Measurements from ENCODE around the gene CLDN7. TPM values are rescaled to one million over a fixed set of nuclear protein-coding genes. Genes with fewer than 3 reads are reported as not detected.

Gene CLDN7
- total and polyA plus RNA-seq, 4 donors, result 3.0 to 35.0 (median 19.6) TPM

DNA sequence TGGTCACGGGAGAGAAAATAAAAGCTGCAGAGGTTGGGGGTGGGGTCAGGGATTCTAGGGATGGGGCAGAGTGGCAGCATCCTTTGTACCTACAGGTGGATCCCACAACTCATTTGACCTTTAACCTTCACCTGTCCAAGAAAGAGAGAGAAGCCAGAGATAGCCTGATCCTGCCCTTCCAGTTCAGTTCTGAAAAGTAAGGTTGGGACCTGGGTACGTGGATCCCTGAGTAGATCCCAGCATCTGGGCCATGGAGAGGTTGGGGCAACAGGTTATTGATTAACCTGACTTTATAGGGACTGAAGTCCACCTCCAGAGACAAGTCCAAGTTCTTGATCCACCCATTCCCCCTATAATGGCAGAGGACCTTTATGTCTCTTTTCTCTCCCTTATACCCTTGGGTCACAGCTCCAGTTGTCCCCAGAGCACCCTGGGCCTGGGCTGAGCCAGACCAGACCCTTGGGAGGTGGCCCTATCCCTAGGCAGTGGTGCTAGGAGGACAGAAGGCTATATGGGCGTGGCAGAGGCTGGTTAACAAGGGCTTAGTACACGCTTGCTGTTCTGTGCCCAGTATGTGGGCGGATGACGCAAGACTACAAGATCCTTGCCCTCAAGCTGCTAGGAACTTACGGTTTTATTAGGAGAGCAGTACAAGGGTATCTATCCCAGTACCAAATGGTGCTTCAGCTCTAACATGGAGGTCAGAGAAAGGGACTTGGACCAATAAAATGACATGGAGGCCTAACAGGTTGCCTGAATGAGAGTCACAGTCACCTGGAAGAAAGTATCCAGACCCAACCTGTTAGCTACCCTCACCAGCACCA lies 3.3 kb downstream of the CLDN7 start (continued):
- TF ChIP-seq, protein P1, sequence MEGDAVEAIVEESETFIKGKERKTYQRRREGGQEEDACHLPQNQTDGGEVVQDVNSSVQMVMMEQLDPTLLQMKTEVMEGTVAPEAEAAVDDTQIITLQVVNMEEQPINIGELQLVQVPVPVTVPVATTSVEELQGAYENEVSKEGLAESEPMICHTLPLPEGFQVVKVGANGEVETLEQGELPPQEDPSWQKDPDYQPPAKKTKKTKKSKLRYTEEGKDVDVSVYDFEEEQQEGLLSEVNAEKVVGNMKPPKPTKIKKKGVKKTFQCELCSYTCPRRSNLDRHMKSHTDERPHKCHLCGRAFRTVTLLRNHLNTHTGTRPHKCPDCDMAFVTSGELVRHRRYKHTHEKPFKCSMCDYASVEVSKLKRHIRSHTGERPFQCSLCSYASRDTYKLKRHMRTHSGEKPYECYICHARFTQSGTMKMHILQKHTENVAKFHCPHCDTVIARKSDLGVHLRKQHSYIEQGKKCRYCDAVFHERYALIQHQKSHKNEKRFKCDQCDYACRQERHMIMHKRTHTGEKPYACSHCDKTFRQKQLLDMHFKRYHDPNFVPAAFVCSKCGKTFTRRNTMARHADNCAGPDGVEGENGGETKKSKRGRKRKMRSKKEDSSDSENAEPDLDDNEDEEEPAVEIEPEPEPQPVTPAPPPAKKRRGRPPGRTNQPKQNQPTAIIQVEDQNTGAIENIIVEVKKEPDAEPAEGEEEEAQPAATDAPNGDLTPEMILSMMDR (IDR thresholded peaks at IDR 0.05; ENCODE audit: low read depth, low read length, missing input control), result no peak
- TF ChIP-seq, protein P2, sequence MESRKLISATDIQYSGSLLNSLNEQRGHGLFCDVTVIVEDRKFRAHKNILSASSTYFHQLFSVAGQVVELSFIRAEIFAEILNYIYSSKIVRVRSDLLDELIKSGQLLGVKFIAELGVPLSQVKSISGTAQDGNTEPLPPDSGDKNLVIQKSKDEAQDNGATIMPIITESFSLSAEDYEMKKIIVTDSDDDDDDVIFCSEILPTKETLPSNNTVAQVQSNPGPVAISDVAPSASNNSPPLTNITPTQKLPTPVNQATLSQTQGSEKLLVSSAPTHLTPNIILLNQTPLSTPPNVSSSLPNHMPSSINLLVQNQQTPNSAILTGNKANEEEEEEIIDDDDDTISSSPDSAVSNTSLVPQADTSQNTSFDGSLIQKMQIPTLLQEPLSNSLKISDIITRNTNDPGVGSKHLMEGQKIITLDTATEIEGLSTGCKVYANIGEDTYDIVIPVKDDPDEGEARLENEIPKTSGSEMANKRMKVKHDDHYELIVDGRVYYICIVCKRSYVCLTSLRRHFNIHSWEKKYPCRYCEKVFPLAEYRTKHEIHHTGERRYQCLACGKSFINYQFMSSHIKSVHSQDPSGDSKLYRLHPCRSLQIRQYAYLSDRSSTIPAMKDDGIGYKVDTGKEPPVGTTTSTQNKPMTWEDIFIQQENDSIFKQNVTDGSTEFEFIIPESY (IDR thresholded peaks at IDR 0.05), result peak; percentile 57
- TF ChIP-seq HNF4A (conservative IDR thresholded peaks at IDR 0.05) (peak; percentile 92), HNF4G (IDR thresholded peaks at IDR 0.05) (peak; percentile 67), FOXA2 (IDR thresholded peaks at IDR 0.05) (peak; percentile 16)

DNA sequence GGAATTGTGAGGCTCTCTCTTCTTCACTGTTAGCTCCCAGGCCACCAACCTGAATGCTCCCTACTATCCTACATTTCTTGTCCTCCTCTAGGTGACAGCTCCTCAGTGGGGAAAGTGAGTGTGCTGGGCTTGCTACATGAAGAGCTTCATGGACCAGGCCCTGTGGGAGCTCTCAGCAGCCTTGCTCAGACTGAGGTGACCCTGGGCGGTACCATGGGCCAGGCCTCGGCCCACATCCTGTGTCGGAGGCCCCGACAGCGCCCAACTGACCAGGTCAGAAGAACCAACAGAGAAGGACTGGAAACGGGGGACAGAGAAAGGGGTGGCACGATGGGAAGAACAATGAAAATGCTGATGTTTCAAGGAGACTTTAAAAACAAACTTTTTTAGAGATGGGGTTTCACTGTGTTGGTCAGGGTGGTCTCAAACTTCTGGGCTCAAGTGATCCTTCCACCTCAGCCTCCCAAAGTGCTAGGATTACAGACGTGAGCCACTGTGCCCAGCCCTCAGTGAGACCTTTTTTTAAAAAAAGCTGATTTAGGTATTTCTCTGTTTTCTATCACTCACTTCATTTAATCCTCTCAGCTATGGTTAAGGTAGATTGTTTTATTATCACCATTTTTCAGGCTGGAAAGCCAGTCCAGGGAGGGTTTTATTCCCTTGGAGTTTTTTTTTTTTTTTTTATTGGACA lies 5.4 kb downstream of the CLDN7 start:
- no peaks in the 10 kb centered on the region for H3K9me3 ChIP-seq (ENCODE audit: control insufficient read depth in 4 of 4, low read length in 3 of 4)
- peak overlapping the region; percentile 10 to 29 for H3K27ac ChIP-seq (ENCODE audit: low read depth in 1 of 2, low read length in 2 of 2)
- H3K27me3 ChIP-seq (ENCODE audit: control insufficient read depth in 4 of 4, insufficient read depth in 4 of 4, low read length in 3 of 4), result no peaks in the 10 kb centered on the region
- no peak overlapping the region for H3K4me3 ChIP-seq (ENCODE audit: low read depth in 1 of 3, low read length in 3 of 3)
- DNase-seq (ENCODE audit: low spot score), result no peak
- H3K9ac ChIP-seq (ENCODE audit: low read depth in 1 of 2, low read length in 2 of 2), result no peak overlapping the region
- 90% methylated on average over 8 of the region's 8 CpGs for whole genome bisulfite sequencing
- peaks cover 0 to 15% (median 9%) of the 10 kb centered on the region in 4 donors for H3K36me3 ChIP-seq (ENCODE audit: control insufficient read depth in 4 of 4, insufficient read depth in 3 of 4, low read depth in 1 of 4, low read length in 3 of 4)
- TF ChIP-seq RXRA (IDR thresholded peaks at IDR 0.05) (no peak), RAD21 (IDR thresholded peaks at IDR 0.05) (no peak), HNF4A (conservative IDR thresholded peaks at IDR 0.05) (no peak), SP1 (IDR thresholded peaks at IDR 0.05) (no peak), HNF4G (IDR thresholded peaks at IDR 0.05) (no peak), YY1 (IDR thresholded peaks at IDR 0.05) (no peak), TAF1 (conservative IDR thresholded peaks at IDR 0.05) (no peak), FOXA2 (IDR thresholded peaks at IDR 0.05) (no peak), GABPA (IDR thresholded peaks at IDR 0.05 in 1 of 2, conservative IDR thresholded peaks at IDR 0.05 in 1 of 2) (no peak)
- TF ChIP-seq, protein P2 (IDR thresholded peaks at IDR 0.05), result no peak
- TF ChIP-seq, protein P3, sequence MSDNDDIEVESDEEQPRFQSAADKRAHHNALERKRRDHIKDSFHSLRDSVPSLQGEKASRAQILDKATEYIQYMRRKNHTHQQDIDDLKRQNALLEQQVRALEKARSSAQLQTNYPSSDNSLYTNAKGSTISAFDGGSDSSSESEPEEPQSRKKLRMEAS (IDR thresholded peaks at IDR 0.05), result no peak
- TF ChIP-seq, protein P1 (IDR thresholded peaks at IDR 0.05; ENCODE audit: low read depth, low read length, missing input control), result no peak
- peaks cover 11 to 47% (median 29%) of the 10 kb centered on the region in 4 donors for H3K4me1 ChIP-seq (ENCODE audit: control insufficient read depth in 4 of 4, insufficient read depth in 4 of 4, low read length in 3 of 4)

All from liver (tissue), 9 donors.